Gastroesophageal sphincter (tissue), 4 donors: Measurements from ENCODE around the gene CAMTA2. TPM values are rescaled to one million over a fixed set of nuclear protein-coding genes. Genes with fewer than 3 reads are reported as not detected.
A peak's percentile ranks its signal among the peaks of the same experiment; 100 is the strongest.

Source experiments
- ATAC-seq: fragments of 150-250 bp; one replicate; pipeline ENCODE4 v1.9.1; 2016; ENCODE audit warnings: mild to moderate bottlenecking, moderate library complexity
- H3K27ac ChIP-seq, 4 donors: fragments of 200-600 bp; sonication (generic) in 3 of 4; 1 replicate in 3 of 4; 2 replicates in 1 of 4; pipeline ENCODE4 v1.5.1; 2016 to 2019
- H3K27me3 ChIP-seq: fragments of 200-600 bp; sonication (generic); one replicate; pipeline ENCODE4 v1.5.1; 2019
- H3K36me3 ChIP-seq, 2 donors: fragments of 200-600 bp; sonication (generic); one replicate each; pipeline ENCODE4 v1.5.1; 2019; ENCODE audit warnings: control low read depth in 1 of 2
- H3K4me1 ChIP-seq, 3 donors: fragments of 200-600 bp; sonication (generic); 1 replicate in 2 of 3; 2 replicates in 1 of 3; pipeline ENCODE4 v1.5.1; 2016 to 2019; ENCODE audit warnings: control low read depth in 2 of 3
- H3K4me3 ChIP-seq, 2 donors: fragments of 200-600 bp; sonication (generic); one replicate each; pipeline ENCODE4 v1.5.1; 2019; ENCODE audit warnings: mild to moderate bottlenecking in 1 of 2, moderate library complexity in 1 of 2
- H3K9me3 ChIP-seq, 3 donors: fragments of 200-600 bp; sonication (generic); one replicate each; pipeline ENCODE4 v1.5.1; 2017 to 2019; ENCODE audit warnings: control low read depth in 2 of 3
- EP300 ChIP-seq: sonication (generic); formaldehyde crosslinking; IDR thresholded peaks from one replicate; pipeline ENCODE4 v1.6.1; 2017; ENCODE audit warnings: antibody characterized with exemption, mild to moderate bottlenecking
- POLR2A ChIP-seq, 2 donors: fragments of 450-650 bp; IDR thresholded peaks; one replicate each; pipeline ENCODE4 v1.6.1; 2017; ENCODE audit warnings: antibody characterized with exemption in 2 of 2, mild to moderate bottlenecking in 2 of 2, moderate library complexity in 1 of 2
- POLR2AphosphoS5 ChIP-seq: sonication (generic); formaldehyde crosslinking; IDR thresholded peaks from one replicate; pipeline ENCODE4 v1.6.1; 2017; ENCODE audit warnings: antibody characterized with exemption
- WGBS, 2 donors: methylation state at CpG; one replicate each; pipeline ENCODE4 v1.1.5; 2018; ENCODE audit warnings: low coverage in 1 of 2; 5-methylcytosine and 5-hydroxymethylcytosine counted together
- total RNA-seq, 4 donors: library from RNA; depleted of rRNA; stranded (reverse); fragments of >200 nt; gene quantifications; one replicate each; pipeline ENCODE4 v1.1.0, GENCODE V29; 2016
- TF ChIP-seq, protein P1 (sequence below), 4 experiments: fragments of 200-600 bp in 2 of 4; fragments of 450-650 bp in 2 of 4; sonication (generic) in 1 of 4; IDR thresholded peaks; one replicate each; pipeline ENCODE4 v1.5.1; 2017 to 2019; ENCODE audit warnings: antibody characterized with exemption in 4 of 4, mild to moderate bottlenecking in 2 of 4, moderate library complexity in 2 of 4

CAMTA2 gene
- total RNA-seq, 4 donors from 2014 or later, result 16.7 to 50.0 (median 26.1) TPM

DNA sequence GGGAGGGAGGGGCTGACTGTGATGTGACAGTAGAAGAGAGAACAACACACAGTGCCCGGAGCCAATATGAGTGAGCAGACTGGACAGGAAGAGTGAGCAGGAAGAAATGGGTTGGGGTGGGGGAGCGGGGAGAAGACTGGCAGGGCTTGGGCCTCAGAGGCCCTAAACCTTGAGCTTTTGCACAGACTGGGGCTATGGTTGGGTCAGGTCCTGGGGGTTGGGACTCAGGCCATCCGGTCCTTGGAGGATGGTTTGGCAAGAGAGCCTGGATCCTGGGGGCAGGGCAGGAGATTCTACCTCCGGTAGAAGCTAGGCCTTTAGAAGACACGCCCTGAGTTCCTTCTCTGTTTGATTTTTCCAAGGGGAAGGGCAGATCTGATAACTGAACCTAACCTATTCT is 1.1 kb downstream of the CAMTA2 start:
- Histone ChIP-seq H3K4me3 (peak overlapping the region; percentile 64 to 96), H3K27ac (peak overlapping the region; percentile 82 to 99 (median 96)), H3K4me1 (peaks cover 0 to 38% (median 16%) of the 10 kb centered on the region in 3 donors), H3K36me3 (peaks cover 0 to 44% of the 10 kb centered on the region in 2 donors), H3K27me3 (no peaks in the 10 kb centered on the region), H3K9me3 (no peaks in the 10 kb centered on the region)
- no peak for TF ChIP-seq POLR2A (IDR thresholded peaks at IDR 0.05)
- peak; percentile 11 for ATAC-seq
- 25 to 26% methylated on average over 1 to 5 of the region's 5 CpGs for WGBS, 2 donors

DNA sequence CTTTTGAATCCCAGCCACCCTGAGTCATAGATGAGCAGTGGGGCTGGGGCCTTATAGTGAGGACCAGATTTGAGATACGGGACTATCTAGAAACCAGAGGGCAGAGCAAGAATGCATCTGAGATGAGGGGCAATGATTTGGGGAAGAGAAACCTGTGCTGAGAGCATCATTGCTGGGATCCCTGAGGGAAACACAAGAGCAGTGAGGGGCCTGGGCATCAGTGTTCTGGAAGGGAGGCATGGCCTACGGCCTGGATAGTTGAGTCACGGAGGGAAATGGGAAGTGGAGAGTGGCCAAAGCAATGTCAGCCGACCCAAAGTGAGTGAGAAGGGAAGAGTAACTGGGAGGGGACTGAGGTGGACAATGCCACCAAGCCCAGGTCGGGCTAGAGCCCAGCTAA is 5.2 kb downstream of the CAMTA2 start:
- Histone ChIP-seq H3K27me3 (no peaks in the 10 kb centered on the region), H3K9me3 (no peaks in the 10 kb centered on the region), H3K27ac (no peak overlapping the region), H3K4me3 (no peak overlapping the region), H3K4me1 (peaks cover 0 to 28% (median 11%) of the 10 kb centered on the region in 3 donors), H3K36me3 (peaks cover 0 to 83% of the 10 kb centered on the region in 2 donors)
- 56% methylated on average over 4 of the region's 5 CpGs; no CpG with 5 or more reads in 1 of the 2 donors for WGBS, 2 donors
- TF ChIP-seq POLR2AphosphoS5 (no peak), POLR2A (IDR thresholded peaks at IDR 0.05) (no peak), EP300 (no peak)
- TF ChIP-seq, protein P1, sequence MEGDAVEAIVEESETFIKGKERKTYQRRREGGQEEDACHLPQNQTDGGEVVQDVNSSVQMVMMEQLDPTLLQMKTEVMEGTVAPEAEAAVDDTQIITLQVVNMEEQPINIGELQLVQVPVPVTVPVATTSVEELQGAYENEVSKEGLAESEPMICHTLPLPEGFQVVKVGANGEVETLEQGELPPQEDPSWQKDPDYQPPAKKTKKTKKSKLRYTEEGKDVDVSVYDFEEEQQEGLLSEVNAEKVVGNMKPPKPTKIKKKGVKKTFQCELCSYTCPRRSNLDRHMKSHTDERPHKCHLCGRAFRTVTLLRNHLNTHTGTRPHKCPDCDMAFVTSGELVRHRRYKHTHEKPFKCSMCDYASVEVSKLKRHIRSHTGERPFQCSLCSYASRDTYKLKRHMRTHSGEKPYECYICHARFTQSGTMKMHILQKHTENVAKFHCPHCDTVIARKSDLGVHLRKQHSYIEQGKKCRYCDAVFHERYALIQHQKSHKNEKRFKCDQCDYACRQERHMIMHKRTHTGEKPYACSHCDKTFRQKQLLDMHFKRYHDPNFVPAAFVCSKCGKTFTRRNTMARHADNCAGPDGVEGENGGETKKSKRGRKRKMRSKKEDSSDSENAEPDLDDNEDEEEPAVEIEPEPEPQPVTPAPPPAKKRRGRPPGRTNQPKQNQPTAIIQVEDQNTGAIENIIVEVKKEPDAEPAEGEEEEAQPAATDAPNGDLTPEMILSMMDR (IDR thresholded peaks at IDR 0.05), result no peak
- ATAC-seq, result no peak

DNA sequence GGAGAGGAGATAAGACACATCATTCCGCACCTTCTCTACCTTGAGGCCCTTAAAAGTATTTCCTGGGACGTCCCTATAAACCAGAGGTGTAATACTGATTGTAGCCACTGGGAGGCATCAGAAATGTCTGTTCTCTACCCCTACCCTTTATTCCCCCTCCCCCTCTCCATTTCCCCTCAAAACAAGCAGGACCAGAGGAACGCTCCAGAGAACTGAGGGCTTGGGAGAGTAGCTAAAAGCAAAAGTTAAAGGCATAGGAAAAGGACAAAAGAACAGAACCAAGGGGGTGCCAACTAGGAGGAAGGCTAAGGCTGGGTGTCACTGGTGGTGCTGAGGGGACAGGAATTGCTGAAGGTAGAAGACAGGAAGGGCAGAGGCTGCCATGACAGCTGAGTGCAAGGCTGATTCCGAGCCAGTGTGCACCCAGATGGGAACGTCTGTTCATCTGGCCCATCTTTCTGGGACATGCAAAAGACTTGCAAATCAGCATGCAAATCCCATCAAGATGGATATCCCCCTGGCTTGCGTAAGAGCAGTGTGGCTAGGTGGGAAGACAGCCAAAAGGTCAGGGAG is 6.7 kb downstream of the CAMTA2 start:
- Histone ChIP-seq H3K27me3 (no peaks in the 10 kb centered on the region), H3K4me3 (no peak overlapping the region), H3K4me1 (peaks cover 0 to 14% (median 4%) of the 10 kb centered on the region in 3 donors), H3K9me3 (no peaks in the 10 kb centered on the region), H3K36me3 (peaks cover 0 to 95% of the 10 kb centered on the region in 2 donors), H3K27ac (no peak overlapping the region)
- TF ChIP-seq POLR2AphosphoS5, result no peak
- TF ChIP-seq, protein P1 (IDR thresholded peaks at IDR 0.05), result peak in 3 of 4 experiments; percentile 78 to 85 (median 81)
- TF ChIP-seq EP300, result no peak
- TF ChIP-seq POLR2A (IDR thresholded peaks at IDR 0.05), result no peak
- peak; percentile 47 for ATAC-seq
- WGBS, 2 donors, result 40 to 41% methylated on average over 2 to 5 of the region's 6 CpGs

DNA sequence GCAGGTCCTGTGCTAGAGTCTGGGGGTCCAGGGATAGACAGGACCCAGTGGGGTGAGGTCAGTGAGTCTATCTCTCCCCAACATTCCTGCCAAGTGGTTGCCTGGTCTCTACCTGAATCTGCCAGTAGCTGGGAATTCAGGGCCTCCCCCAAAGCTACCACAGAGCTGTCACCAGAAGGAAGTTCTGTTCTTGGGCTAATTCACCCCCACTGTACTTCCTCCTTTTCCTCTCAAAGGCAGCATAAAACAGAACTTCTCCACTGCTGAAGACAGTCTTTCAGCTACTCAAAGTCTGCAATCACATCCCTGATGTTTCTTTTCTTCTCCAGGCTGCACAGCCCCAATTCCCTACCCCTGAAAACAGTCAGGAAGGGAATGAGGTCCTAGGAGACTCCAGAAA is 8.7 kb downstream of the CAMTA2 start:
- no peak overlapping the region for H3K27ac ChIP-seq
- TF ChIP-seq EP300, result no peak
- TF ChIP-seq, protein P1 (IDR thresholded peaks at IDR 0.05), result no peak
- no peak for TF ChIP-seq POLR2A (IDR thresholded peaks at IDR 0.05)
- TF ChIP-seq POLR2AphosphoS5, result no peak
- ATAC-seq, result no peak
- peaks cover 0 to 19% (median 7%) of the 10 kb centered on the region in 3 donors for H3K4me1 ChIP-seq
- H3K27me3 ChIP-seq, result no peaks in the 10 kb centered on the region
- no peak overlapping the region for H3K4me3 ChIP-seq
- peaks cover 0 to 87% of the 10 kb centered on the region in 2 donors for H3K36me3 ChIP-seq
- H3K9me3 ChIP-seq, result no peaks in the 10 kb centered on the region

DNA sequence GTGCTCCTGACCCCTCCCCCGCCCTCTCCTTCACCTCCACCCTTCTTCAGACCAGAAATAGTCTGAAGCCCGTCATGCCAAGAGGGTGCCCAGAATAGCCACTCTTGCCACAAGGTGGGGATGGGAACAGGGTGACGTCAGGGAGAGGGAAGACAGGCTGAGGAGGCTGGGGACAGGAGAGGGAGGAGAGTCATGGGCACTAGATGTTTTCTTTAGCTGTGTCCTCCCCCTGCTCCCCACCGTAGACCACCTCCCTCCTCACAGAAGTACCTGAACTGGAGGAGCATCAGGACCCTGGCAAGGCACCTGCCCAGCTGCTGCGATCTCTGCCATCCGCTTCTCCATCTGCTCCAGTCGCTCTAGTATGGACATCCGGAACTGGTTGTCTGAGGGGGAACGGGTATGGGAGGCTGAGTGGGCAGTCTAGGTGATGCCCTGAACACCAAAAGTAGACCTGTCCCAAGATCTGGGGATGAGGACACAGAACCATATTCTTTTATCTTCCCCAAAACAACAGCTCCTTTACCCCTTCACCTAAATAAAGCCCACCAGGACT is 13.3 kb downstream of the CAMTA2 start:
- ATAC-seq, result no peak
- no peak for TF ChIP-seq POLR2AphosphoS5
- TF ChIP-seq EP300, result no peak
- TF ChIP-seq, protein P1 (IDR thresholded peaks at IDR 0.05), result no peak
- no peak for TF ChIP-seq POLR2A (IDR thresholded peaks at IDR 0.05)
- H3K27me3 ChIP-seq, result no peaks in the 10 kb centered on the region
- peak overlapping the region in 3 of 4 donors; percentile 42 to 63 (median 46) for H3K27ac ChIP-seq
- peaks cover 0 to 48% (median 13%) of the 10 kb centered on the region in 3 donors for H3K4me1 ChIP-seq
- H3K36me3 ChIP-seq, result peaks cover 0 to 83% of the 10 kb centered on the region in 2 donors
- no peak overlapping the region for H3K4me3 ChIP-seq
- 93% methylated on average over 5 of the region's 9 CpGs; no CpG with 5 or more reads in 1 of the 2 donors for WGBS, 2 donors
- no peaks in the 10 kb centered on the region for H3K9me3 ChIP-seq
